Measurements from ENCODE around the gene GFI1.

GFI1 gene

DNA sequence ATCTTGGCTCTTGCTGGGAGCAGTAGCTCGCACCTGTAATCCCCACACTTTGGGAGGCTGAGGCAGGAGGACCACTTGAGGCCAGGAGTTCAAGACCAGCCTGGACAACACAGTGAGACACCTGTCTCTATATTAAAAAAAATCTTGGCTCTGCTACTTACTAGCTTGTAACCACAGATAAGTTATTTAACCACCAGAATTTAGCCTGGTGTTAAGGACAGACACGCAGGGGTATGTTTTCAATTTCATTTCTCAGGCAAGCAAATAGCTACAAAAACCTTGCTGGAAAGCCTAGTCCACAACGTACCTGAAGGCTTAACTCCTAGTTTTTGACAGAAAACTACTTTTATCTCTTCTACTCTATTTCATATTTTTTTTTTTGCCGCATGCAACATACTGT, 24.8 kb upstream of the GFI1 start:
- H3K4me3 ChIP-seq (ENCODE audit: low read depth, low read length) = no peak overlapping the region
- no peak for DNase-seq (ENCODE audit: low read depth)
- TF ChIP-seq, protein P1, sequence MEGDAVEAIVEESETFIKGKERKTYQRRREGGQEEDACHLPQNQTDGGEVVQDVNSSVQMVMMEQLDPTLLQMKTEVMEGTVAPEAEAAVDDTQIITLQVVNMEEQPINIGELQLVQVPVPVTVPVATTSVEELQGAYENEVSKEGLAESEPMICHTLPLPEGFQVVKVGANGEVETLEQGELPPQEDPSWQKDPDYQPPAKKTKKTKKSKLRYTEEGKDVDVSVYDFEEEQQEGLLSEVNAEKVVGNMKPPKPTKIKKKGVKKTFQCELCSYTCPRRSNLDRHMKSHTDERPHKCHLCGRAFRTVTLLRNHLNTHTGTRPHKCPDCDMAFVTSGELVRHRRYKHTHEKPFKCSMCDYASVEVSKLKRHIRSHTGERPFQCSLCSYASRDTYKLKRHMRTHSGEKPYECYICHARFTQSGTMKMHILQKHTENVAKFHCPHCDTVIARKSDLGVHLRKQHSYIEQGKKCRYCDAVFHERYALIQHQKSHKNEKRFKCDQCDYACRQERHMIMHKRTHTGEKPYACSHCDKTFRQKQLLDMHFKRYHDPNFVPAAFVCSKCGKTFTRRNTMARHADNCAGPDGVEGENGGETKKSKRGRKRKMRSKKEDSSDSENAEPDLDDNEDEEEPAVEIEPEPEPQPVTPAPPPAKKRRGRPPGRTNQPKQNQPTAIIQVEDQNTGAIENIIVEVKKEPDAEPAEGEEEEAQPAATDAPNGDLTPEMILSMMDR (conservative IDR thresholded peaks at IDR 0.05; ENCODE audit: low read depth, low read length) = no peak

DNA sequence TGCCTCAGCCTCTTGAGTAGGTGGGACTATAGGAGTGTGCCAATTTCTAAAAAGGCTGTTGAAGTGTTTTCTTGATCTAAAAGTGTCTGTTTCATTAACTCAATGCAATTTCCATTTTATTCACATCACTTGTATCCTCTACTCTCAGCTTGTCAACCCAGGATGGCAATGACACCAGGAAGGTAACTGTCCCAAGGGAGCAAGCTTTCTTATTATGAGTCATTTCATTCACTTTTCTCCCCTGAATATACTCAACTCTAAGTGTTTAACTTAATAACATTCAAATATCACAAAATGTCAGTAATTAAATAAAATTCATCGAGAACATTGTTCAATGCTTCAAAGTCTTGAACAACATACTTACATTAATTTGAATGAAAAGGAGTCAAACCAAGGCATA, 22.9 kb upstream of the GFI1 start:
- no peak overlapping the region for H3K4me3 ChIP-seq (ENCODE audit: low read depth, low read length)
- DNase-seq (ENCODE audit: low read depth) = no peak
- TF ChIP-seq, protein P1 (conservative IDR thresholded peaks at IDR 0.05; ENCODE audit: low read depth, low read length) = no peak

DNA sequence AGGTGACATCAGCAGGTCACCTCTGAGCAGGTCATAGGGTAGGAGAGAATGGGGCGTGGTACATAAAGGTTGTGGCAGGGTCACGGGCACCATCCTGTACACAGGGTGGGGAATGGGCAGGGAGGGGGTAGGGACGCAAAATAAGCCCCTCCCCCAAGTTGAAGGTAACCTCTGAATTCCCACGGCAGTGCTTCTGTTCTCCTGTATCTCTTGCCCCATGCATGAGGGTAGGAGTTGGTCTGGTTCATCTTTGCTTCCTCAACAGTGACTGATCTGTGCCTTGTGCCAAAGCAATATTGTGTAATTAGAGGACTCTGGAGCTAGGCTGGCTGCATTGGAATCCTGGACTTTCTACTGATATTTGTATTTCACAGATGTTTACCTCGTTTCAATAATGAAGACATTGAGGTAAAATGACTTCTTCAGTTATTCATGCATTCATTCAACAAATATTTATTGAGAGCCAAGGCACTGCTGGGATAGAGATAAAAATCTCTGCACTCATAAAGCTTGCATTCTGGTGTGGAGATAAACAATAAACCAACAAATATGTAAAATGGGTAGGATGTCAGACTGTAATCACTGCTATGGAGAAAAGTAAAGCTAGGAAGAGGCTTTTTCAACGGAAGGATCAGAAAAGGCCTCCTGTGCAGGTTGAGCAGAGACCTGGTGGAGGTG, 18.4 kb upstream of the GFI1 start:
- DNase-seq (ENCODE audit: low read depth) = no peak
- no peak overlapping the region for H3K4me3 ChIP-seq (ENCODE audit: low read depth, low read length)
- TF ChIP-seq, protein P1 (conservative IDR thresholded peaks at IDR 0.05; ENCODE audit: low read depth, low read length) = no peak

DNA sequence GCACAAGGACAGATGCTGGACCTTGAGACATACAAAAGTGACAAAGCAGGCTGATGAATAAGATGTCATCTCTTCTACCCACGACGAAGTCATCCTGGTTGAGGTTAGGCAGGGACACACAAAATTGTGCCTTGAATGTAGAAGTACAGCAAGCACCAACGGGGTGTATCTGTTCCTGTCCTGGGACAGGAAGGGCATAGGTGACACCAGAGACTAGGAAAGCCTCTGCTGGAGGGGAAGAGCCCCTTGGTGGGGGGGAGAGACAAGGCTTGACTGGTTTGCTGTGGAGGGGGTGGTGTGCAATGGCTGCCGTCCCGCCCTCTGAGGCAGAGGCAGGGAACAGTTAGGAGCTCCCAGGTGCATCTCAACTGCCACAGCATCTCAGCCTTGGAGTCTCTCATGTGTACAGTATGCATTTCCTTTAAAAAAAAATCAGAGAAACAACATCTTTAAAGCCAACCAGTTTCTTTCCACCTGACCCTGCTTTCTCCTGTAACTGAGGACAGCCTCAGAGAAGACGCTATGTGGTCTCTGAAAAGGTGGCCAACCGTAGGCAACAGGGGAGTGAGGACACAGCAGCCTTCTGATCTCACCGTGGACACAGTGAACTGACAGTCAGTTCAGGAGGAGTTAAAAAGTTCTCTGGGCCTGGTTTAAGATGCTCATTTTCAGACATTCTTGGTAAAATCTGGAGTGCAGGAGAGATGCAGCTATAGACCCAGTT, 17.7 kb upstream of the GFI1 start:
- TF ChIP-seq, protein P1 (conservative IDR thresholded peaks at IDR 0.05; ENCODE audit: low read depth, low read length) = no peak
- H3K4me3 ChIP-seq (ENCODE audit: low read depth, low read length) = no peak overlapping the region
- no peak for DNase-seq (ENCODE audit: low read depth)

DNA sequence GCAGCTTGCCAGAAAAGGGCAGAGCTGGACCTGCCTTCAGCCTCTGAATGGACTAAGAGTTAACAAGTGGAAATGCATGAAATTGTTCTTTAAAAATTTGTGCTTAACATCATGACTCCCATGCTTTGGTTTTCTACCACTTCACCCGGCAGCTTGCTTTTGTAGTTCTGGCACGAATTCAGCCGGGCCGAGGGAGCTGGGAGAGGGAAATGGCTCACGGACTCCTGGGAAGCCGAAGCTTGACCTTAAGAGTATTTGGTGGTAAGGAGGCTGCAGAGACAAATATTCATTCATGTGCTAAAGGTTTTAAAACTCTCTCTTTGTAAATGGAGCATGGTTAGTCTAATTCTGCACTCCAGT, 17.2 kb upstream of the GFI1 start:
- no peak overlapping the region for H3K4me3 ChIP-seq (ENCODE audit: low read depth, low read length)
- TF ChIP-seq, protein P1 (conservative IDR thresholded peaks at IDR 0.05; ENCODE audit: low read depth, low read length) = no peak
- peak; percentile 89 for DNase-seq (ENCODE audit: low read depth)

DNA sequence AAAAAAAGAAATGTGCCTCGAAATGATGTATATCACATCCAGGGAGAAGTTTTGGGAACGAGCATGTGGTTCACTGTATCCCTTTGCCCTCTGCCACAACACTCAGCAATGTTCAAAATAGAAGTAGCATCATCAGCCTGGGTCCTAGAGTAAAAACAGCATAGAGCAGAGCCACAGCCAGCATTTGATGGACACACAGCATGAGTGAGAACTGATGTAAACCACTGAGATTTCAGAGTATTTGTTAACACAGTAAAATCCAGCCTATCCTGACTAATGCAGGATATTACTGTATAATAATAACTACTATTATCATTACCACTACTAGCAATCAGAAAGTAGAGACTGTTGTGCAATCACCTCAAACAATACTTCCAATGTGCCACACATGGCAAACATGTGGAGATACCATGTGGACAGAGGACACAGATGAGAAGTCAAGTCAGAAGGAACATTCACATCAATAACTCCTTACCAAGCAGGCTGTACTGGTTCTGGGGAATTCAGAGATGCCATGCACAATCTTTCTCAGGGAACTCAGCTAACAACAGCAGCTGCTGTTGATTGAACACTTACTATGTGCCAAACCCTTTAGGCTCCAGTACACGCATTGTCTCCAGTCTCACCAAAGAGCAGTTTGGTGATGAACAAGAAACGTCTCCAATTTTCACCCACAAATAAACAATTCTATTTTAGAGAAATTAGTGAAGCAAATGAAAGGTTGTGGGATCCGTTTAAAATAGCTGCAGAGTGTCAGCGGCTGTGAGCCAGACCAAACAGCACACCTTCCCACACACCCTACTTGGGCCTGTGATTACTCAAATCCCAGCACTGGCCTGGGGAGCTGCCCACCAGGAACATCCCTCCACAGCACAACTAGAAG, 16.6 kb upstream of the GFI1 start:
- no peak for DNase-seq (ENCODE audit: low read depth)
- TF ChIP-seq, protein P1 (conservative IDR thresholded peaks at IDR 0.05; ENCODE audit: low read depth, low read length) = no peak
- no peak overlapping the region for H3K4me3 ChIP-seq (ENCODE audit: low read depth, low read length)
